ENCODE results near the gene TOR3A.

The TOR3A gene

DNA sequence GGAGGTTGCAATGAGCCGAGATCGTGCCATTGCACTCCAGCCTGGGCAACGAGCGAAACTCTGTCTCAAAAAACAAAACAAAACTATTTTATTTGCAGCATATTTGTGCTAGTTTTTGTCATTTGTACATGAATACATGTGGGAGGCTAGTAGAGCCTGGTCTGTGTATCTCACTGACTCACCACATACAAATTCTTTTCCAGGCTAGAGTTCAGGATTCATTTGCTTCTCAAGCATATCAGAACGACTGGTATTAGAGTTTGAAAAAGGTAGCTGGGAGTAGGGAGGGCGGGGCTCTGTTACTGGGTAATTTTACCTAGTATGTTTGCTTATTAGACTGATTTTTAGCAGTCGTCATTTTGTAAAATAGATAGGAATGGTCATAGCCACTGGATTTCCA, 4.5 kb upstream of the TOR3A start:
- no peak for DNase-seq

DNA sequence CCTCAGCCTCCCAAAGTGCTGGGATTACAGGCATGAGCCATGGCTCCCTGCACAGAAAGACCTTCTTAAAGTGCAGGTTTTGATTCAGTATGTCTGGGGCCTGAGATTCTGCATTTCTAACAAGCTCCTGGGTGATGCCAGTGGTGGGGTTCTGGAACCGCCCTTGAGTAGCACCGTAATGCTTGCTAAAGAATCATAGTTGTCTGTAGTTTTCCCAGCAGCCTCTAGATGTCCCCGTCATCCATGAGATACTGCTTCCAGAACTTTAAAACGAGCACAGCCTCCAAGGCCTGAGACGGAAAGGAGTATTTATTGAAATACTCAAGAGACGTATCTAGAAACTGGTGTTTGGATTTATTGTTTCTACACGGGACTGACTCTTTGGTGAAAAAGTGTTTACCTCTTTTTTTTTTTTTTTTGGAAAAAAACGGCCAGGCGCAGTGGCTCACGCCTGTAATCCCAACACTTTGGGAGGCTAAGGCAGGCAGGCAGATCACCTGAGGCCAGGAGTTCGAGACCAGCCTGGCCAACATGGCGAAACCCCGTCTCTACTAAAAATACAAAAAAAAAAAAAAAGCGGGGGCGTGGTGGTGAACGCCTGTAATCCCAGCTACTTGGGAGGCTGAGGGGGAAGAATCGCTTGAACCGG, 2.6 kb upstream of the TOR3A start:
- peak; percentile 73 for DNase-seq

DNA sequence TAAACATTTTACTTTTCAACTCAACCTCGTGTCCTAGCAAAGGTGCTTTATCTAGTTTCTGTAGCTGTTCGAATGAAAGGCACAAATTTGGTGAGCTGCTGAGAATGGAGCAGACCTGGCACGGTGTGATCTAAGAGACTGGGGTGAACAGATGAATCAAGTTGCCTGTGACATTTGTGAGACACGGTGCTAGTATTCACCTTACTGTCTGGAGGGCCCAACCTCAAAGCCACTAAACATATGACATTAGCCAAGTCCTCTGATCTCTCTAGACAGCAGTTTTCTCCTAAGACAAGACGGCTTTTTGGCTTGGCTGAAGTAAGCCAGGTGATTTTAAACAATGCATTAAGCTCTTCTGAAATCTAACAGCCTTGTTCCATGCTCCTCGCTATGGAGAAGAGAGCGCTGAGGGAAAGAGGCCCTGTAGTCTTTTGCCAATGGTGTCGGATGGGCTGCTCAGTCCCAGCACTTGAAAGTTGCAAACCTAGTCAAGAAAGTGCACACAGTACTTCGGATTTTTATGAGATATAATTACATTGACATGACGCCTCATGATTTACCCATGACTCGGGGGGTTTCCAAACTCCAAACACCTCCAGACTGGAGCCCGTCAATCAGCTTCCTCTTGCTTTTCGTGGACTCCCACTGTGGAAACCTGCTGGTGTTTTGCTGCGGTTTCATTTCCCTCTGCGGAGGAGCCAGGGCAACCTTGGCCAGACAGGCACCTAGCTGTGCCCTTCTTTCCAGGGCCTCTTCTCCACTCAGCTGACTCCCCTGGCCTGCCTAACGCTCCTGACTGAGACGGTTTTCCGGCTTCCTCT, 794 bp upstream of the TOR3A start:
- no peak for DNase-seq

DNA sequence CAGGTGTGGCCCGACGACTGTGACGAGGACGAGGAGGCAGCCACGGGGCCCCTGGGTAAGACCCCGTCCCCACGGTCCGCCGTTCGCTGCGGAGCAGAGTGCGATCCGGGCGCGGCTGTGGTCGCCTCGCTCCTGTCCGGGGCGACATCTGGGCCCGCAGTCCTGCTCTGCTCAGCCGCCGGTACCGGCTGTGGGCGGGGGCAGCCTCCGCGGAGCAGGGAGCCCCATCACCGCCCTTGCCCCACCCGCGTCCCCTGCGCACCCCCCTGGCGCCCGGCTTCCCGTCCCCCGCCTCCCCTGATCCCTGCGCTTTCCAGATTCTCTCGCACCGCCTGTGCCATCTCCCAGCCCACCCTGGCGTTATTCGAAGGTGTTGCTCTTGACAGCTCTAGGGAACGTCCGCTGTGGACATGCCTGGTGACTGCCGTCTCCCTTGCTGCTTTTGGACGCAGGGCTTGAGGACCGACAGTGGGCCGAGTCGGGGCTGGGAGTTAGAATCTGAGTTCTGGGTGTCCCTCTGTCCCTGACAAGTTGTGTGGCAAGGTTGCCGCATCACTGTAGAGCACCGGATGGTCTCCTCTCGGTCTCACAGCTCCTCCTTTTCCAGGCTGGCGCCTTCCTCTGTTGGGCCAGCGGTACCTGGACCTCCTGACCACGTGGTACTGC, 596 bp downstream of the TOR3A start:
- no peak for DNase-seq

DNA sequence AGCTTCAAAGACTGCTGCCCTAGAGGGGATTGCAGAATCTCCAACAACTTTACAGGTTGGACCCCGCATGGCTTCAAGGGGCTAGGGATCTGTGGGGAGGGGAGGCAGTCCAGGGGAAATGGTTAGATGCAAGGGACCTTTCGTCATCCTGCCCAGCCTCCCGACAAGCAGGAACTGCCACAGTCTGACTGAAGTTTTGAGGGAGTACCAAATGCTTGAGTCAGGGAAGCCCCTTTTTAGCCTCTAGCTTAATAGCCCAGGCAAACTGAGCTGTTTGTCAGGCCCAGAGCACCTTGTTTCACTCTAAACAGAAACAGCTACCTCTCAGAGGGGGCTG, 1.1 kb downstream of the TOR3A start:
- no peak for DNase-seq

DNA sequence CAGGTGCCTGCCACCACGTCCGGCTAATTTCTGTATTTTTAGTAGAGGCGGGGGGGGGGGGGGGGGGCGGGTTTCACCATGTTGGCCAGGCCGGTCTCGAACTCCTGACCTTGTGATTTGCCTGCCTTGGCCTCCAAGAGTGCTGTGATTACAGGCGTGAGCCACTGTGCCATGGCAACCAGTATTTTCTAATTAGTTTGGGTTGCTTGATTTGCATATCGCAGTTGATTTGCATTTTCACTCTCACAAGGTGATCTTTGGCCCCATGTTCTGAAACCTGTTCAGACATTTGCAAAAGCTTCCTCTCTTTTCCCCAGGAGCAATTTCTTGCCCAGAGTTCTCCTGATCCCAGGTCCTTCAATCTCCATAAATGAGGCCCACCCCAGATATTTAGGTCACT, 1.7 kb downstream of the TOR3A start:
- DNase-seq: no peak

DNA sequence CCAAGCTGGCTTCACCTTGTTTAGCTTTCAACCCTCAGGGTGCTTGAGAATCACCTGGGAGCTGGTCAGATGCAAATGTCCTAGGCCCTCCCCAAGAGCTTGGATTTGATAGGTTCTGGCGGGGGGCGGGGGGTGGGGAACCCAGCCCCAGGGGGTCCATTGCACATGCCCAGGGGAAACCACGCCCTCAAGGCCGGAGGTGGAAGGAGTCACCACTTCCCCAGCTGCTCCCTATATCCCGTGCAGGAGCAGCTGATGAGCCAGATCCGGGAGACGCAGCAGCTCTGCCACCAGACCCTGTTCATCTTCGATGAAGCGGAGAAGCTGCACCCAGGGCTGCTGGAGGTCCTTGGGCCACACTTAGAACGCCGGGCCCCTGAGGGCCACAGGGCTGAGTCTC, 5.8 kb downstream of the TOR3A start:
- DNase-seq: no peak

DNA sequence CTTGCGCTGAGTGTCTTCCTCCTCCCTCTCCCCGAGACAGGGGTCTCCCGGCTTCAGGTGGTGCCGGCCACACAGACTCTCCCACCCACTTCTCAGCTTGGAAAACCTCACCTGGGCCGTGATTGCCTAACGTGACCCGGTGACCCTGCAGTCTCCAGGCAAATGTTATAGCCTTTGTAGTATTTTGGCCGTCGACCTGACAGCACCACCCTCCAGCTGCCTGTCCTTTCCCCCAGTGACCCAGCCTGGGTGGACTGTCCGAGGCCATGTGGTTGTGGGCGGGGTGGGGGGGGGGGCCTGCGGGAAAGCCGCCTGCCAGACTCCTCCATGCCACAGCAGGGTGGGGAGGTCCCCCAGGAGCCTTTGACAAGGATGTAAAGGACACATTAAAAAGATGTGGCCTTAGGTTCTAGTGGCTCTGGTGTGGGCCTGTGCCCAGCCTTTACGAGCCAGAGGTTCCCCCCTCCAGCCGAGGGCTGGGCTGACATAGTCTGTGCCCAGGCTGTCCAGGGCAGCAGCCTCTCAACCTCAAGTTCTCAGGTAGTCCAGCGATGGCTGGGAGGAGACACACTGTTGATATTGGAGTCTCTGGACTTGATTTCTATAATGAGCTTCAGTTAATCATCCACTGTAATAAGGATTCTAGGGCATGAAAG, 8.1 kb downstream of the TOR3A start:
- no peak for DNase-seq

DNA sequence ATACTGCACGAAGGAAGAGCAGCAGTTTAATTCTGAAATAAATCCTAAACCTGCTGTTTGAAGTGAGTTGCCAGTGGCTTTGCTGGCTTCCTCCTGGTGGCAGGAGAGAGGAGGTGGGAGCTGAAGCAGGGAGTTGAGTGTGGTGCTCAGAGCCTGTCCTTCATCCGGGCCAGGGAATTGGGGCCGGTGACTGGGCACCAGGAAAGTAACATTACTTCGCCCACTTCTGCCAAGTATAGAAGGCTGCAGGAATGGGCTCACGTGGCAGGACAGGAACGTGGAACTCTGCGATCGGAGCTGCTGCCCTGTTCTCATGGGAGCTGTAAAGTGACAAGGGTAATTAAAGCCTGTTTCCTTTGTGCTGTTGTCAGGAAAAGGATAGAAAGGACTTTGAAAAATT, 8.7 kb downstream of the TOR3A start:
- DNase-seq: no peak

DNA sequence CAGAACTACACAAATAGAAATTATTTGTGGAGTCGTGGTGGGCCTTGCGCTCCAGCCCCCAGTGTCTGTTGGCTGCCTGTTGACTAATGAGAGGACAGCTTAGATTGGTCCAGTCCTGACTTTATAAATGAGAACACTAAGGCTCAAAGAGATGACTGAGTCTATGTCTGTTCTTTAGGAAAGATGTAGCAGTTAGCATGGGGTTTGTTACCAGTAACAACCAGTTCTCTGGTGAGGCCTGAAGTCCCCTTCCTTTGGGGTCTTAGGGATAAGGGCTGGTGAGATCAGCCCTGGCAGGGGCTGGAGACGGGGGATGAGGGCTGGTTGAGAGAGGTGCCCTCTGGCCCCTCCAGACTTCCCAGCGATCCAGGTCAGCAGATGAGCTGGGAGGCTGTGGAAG, 9.1 kb downstream of the TOR3A start:
- no peak for DNase-seq

DNA sequence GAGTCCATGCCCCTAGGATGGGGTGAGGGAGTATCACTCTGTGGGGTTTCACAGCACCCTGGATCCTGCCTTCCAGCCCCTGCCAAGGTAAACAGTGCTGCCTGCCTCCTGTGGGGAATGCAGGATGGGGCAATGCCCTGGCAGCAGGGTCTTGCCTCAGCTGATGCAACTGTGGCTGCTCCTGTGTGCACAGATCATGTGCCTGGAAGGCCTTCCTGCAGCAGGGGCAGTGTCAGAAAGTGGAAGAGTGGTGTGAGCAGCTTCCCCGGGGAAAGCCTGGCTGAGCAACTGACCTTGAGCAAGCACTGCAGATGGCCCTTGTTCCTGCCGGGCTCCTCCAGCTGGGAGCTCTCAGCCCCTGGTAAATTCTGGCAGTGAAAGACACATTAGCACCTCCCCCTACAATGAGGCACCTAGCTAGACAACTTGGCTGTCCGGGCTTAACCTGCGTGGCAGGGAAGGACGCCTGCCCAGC, 9.9 kb downstream of the TOR3A start:
- no peak for DNase-seq

DNA sequence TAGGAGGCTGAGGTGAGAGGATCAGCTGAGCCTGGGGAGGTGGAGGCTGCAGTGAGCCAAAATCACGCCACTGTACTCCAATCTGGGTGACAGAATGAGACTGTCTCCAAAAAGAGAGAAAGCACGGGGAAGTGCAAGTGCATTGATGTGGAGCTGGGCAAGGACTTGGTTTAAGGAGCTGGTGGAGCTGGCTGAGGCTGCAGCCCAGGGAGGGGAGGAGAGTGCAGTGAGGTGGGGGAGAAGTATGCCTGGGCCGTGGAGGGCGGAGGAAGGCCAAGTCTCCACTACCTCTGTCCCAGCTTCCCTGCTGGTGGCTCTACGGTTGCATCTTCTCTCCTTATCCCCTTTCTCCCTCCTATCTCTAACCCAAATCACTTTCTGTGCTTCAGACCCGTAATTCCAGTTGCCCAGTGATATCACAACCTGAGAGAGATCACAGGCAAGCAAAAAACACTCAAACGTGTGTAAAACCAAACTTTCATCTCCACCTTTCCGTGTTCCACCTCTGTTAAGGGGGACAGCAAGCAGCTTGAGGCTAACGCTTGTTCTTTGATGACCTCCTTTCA, 11.1 kb downstream of the TOR3A start:
- no peak for DNase-seq

DNA sequence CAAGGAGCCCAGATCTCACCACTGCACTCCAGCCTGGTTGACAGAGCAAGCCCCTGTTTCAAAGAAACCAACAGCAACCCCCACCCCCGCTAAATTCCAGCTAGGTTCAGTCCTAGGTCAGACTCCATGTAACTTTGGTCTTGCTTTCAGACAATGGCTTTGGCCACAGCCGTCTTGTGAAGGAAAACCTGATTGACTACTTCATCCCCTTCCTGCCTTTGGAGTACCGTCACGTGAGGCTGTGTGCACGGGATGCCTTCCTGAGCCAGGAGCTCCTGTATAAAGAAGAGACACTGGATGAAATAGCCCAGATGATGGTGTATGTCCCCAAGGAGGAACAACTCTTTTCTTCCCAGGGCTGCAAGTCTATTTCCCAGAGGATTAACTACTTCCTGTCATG, 12.9 kb downstream of the TOR3A start:
- DNase-seq: no peak

DNA sequence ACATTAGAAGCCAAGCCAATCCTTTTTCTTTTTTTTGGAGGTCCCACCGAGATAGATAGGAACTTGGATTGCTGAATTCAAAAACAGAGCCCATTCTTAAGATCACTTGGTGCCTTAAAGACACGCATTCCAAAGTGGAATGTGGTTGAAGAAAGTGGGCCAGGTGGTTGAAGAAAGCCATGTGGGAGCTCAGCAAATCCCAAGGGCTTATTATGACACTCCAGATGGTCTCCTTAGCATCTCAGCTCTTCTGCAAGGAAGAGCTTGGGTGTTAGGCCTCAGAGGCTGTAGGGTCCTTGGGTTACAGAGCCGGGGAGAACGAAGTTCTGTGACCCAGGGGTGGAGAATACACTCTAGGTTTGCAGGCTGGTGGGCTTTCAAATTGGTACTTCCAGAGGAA, 13.5 kb downstream of the TOR3A start:
- DNase-seq: no peak

DNA sequence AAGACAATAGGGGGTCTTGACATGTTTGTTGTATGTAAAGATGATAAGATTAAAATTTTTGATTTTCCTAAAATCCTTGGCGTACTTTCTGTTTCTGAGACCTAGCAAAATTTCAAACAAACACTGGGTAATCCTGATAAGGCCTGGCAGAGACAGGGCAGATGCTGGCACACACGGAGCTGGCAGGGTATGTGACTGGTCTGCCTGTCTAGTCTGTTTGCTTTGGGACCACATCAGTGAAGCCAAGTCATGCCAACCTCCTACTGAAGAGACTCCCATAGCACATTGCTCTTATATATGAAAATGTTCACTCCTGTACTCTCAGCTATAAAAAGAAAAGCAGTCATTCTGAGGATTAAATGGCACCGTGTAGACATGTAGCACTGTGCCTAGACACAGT, 14.1 kb downstream of the TOR3A start:
- DNase-seq: no peak

DNA sequence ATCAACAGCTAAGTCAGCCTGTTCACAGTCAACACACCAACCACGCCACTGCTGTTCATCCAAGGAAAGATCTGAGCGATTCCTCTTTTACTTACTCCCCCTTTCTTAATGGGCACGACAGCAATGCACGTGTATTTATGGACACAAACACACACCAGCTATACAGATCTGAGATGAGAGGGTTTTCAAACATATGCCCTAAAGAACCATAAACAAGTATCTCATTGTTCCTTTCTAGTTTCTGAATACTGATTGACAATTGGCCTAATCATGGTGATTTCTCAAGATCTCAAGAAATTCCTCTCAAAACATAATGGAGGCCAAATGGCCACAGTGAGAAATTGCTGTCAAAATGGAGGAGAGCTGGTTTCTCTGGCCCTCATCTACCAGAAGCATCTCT, 18.0 kb downstream of the TOR3A start:
- no peak for DNase-seq

DNA sequence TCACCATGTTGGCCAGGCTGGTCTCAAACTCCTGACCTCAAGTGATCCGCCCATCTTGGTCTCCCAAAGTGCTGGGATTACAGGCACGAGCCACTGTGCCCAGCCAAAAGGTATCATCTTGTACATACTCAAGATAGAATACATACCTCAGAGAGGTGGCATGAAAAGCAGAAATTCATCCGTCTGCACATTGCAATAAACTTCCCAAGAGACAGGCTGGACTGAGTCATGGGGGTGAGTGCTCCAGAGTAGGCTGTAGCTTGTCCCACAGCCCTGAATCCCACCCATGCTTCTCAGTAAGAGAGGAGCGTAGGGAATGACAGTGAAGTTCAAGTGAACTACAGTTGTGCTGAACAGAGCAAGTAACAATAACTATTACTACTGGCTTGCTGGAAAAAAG, 19.7 kb downstream of the TOR3A start:
- DNase-seq: no peak

DNA sequence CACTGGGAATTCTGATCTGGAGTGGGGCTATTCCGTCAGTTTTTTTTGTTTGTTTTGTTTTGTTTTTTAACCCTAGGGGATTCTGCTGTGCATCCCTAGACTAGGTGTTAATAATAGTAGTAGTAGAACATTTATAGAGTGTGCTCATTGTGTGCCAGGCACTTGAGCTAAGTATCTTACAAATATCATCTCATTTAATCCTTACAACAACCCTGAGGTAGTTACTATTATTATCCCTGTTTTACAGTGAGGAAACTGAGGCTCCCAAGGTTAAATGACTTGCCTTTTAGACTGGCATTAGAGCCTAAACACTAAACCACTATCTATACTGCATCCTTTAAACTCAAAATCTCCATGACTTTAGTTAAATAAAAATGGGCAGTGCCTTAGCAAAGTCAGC, 22.1 kb downstream of the TOR3A start:
- DNase-seq: no peak

DNA sequence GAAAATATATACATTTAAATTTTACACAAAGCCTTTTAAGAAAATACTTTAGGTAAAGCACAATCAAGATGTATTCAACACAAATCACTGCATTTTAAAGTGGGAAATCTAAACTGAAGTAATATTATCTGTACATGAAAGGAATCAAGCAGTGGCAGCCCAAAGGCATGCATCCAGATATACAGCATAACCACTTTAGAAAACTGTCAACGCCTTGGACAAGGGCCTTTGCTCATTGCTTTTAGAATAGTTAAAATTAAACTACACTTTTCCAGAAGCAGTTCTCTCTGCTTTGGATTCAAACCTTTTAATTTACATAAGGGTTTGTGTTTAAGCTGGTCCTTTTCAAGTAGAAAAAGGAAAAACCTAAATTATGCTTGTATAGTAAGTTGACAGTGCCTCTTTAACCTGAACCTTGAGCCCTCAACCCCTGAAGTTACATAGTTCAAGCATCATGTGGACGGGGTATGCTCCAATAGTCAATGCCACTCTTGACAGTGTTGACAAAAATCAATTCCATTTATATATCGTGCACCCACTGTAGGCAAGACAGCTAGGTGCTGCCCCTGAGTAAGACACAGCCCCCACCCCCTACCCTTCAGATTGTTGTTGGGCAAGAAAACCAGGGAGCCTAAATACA, 22.9 kb downstream of the TOR3A start:
- DNase-seq: no peak

DNA sequence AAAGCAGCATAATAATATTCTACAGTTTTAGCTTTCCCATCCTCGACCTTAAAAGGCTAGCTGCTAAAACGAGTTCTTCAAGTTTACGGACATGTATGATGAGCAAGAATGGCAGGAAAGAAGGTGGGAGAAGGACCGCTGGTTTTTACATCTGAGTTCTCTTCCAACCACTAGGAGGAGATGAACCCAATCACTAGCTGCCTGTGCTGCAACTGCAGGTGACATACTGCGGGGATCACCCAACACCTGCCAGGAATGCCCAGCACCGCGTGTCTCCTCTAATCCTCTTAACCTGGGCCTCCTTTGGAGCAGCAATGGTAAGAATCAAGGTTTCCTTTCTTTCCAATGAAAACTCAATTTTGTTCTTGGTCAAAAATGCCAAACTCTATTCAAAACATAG, 23.5 kb downstream of the TOR3A start:
- DNase-seq: no peak

DNA sequence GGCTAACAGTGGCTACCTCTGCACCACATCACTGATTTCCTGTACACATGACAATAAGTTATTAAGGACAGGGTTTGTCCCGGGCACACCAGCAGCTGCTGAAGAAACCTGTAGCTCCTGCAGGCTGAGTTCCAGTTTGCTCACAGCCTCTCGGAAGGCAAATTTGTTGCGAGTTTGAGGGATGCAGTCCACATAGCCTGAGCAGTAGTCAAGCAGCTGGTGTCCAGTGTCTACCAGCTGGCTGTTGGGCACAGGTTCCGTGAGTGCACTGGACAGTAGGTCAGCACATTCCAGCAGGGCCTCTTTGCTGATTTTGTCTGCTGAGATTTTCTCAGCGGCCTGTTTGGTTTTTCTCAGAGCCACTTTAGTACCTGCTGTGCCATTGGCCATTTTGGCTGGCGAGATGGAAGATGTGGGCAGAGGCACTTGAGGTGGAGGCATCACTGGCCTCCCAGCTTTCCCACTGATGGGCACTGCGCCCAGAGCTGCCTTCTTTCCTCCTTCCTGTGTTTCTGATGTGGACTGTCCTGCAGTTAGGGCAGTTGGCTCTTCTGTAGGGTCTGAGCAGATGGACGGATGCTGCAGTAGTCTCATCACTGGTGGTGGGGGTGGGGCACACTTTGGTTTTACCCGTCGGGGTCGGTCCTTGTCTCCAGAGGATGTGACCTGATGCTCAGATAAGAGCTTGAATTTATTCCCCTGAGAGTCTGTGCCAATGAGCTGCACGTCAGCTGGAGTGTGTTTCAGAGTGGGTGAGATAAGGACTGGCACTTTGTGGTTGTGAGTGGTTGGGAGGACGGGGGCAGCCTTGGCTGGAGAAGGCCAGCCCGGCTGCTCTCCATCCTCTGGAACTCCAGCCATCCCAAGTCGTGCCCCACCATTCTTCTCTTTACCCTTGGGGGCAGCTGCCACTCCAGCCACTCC, 26.1 kb downstream of the TOR3A start:
- DNase-seq: no peak

DNA sequence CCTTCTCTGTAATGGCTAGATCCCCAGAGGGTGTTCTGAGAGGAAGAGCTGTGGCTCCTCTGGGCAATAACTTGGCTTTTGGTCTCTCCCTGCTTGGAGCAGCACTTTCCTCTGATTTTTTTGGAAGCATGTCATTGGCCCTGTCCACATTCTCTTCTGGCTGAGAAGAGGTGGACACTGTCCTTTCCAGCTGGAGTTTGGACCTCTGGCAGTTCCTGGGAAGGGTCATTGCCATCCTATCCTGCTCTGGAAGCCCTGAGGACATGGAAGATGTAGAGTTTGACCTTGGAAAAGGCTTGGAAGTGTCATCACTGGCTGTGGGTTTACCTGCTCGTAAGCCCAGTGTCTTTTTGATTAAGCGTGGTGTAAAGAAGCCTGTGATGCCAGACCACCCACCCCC, 26.8 kb downstream of the TOR3A start:
- DNase-seq: no peak
